Vagina (tissue), 2 donors: ENCODE measurements around the gene ZCCHC3. TPM values are rescaled to one million over a fixed set of nuclear protein-coding genes. Genes with fewer than 3 reads are reported as not detected.
A peak's percentile ranks its signal among the peaks of the same experiment; 100 is the strongest.

ENCODE experiments used
- DNase-seq, 2 donors: peaks; one replicate each; pipeline ENCODE4 v3.0.0-alpha.2; 2017; ENCODE audit errors: extremely low spot score in 2 of 2
- H3K27ac ChIP-seq: fragments of 200-600 bp; sonication (generic); one replicate; pipeline ENCODE4 v1.5.1; 2019
- H3K27me3 ChIP-seq: fragments of 200-600 bp; sonication (generic); one replicate; pipeline ENCODE4 v1.5.1; 2019
- H3K36me3 ChIP-seq, 2 donors: fragments of 200-600 bp; sonication (generic); one replicate each; pipeline ENCODE4 v1.5.1; 2017 to 2019
- H3K4me1 ChIP-seq: fragments of 200-600 bp; sonication (generic); one replicate; pipeline ENCODE4 v1.5.1; 2019
- H3K4me3 ChIP-seq, 2 donors: fragments of 200-600 bp; sonication (generic); 1 replicate in 1 of 2; 2 replicates in 1 of 2; pipeline ENCODE4 v1.5.1; 2016 to 2019
- H3K9me3 ChIP-seq: fragments of 200-600 bp; sonication (generic); one replicate; pipeline ENCODE4 v1.5.1; 2019
- CTCF ChIP-seq, 3 experiments: fragments of 450-650 bp in 2 of 3; fragments of 200-600 bp in 1 of 3; sonication (generic) in 1 of 3; IDR thresholded peaks; one replicate each; pipeline ENCODE4 v1.5.1; 2017 to 2019; ENCODE audit warnings: antibody characterized with exemption in 3 of 3, mild to moderate bottlenecking in 2 of 3, moderate library complexity in 2 of 3
- POLR2A ChIP-seq, 2 donors: fragments of 450-650 bp; IDR thresholded peaks; one replicate each; pipeline ENCODE4 v1.6.1; 2017; ENCODE audit warnings: antibody characterized with exemption in 2 of 2, mild to moderate bottlenecking in 2 of 2, moderate library complexity in 2 of 2
- POLR2AphosphoS5 ChIP-seq, 2 donors: sonication (generic); formaldehyde crosslinking; IDR thresholded peaks; one replicate each; pipeline ENCODE4 v1.9.0; 2017; ENCODE audit warnings: antibody characterized with exemption in 2 of 2, mild to moderate bottlenecking in 2 of 2, low read depth in 1 of 2; ENCODE audit not compliant: insufficient read depth in 1 of 2
- intact Hi-C: fragments of 100-400 bp; cut with DNase I; formaldehyde crosslinking; loops from one replicate; pipeline ENCODE4 v1.15.1; 2023
- total RNA-seq: library from RNA; depleted of rRNA; stranded (reverse); fragments of >200 nt; gene quantifications from one replicate; pipeline ENCODE4 v1.2.3, GENCODE V29; 2016

The ZCCHC3 gene
- total RNA-seq, 1 donor from 2014 or later, result 13.8 TPM

- intact Hi-C loops, result no loop called here
- H3K27me3 ChIP-seq, result no peaks in the 10 kb centered on the region
- H3K36me3 ChIP-seq, result no peaks in the 10 kb centered on the region
- no peak for TF ChIP-seq CTCF (IDR thresholded peaks at IDR 0.05)
- no peak for TF ChIP-seq POLR2AphosphoS5 (IDR thresholded peaks at IDR 0.05; ENCODE audit: insufficient read depth in 1 of 2, low read depth in 1 of 2)
- no peak for TF ChIP-seq POLR2A (IDR thresholded peaks at IDR 0.05)
- H3K27ac ChIP-seq, result peak overlapping the region; percentile 84
- H3K4me3 ChIP-seq, result peak overlapping the region; percentile 65 to 71
- peaks cover 18% of the 10 kb centered on the region for H3K4me1 ChIP-seq
- DNase-seq, result no peak
- H3K9me3 ChIP-seq, result no peaks in the 10 kb centered on the region
Observed at GRCh38 chr20:289693-290083, 7.7 kb upstream of the ZCCHC3 start.

GRCh38 chr20:290084-290831, 7.1 kb upstream of the ZCCHC3 start, which contains the start of gene C20orf96:
C20orf96 (minus strand) TSS chr20:290750; CDS start chr20:290610, 140 bp downstream.
- TF ChIP-seq POLR2AphosphoS5 (IDR thresholded peaks at IDR 0.05; ENCODE audit: insufficient read depth in 1 of 2, low read depth in 1 of 2) (peak in 1 of 2 donors; percentile 46), CTCF (IDR thresholded peaks at IDR 0.05) (peak in 1 of 3 experiments; percentile 48), POLR2A (IDR thresholded peaks at IDR 0.05) (no peak)
- no peaks in the 10 kb centered on the region for H3K36me3 ChIP-seq
- intact Hi-C loops, result no loop called here

GRCh38 chr20:294602-295001, 2.8 kb upstream of the ZCCHC3 start:
- Histone ChIP-seq H3K4me3 (no peak overlapping the region), H3K27ac (no peak overlapping the region), H3K27me3 (no peaks in the 10 kb centered on the region), H3K36me3 (no peaks in the 10 kb centered on the region), H3K4me1 (peaks cover 33% of the 10 kb centered on the region), H3K9me3 (no peaks in the 10 kb centered on the region)
- intact Hi-C loops, result no loop called here
- no peak for DNase-seq
- TF ChIP-seq POLR2A (IDR thresholded peaks at IDR 0.05), result no peak
- no peak for TF ChIP-seq POLR2AphosphoS5 (IDR thresholded peaks at IDR 0.05; ENCODE audit: insufficient read depth in 1 of 2, low read depth in 1 of 2)
- TF ChIP-seq CTCF (IDR thresholded peaks at IDR 0.05), result no peak

More at GRCh38 chr20:290084-290831, 7.1 kb upstream of the ZCCHC3 start, which contains the start of gene C20orf96:
- no peaks in the 10 kb centered on the region for H3K27me3 ChIP-seq
- no peaks in the 10 kb centered on the region for H3K9me3 ChIP-seq
- peak within 1 kb of the TSS; percentile 84 for H3K27ac ChIP-seq
- H3K4me3 ChIP-seq, result peak within 1 kb of the TSS; percentile 65 to 71
- no peak for DNase-seq
- peaks cover 18% of the 10 kb centered on the region for H3K4me1 ChIP-seq

GRCh38 chr20:295804-296203, 1.6 kb upstream of the ZCCHC3 start:
- H3K9me3 ChIP-seq, result no peaks in the 10 kb centered on the region
- H3K27ac ChIP-seq, result no peak overlapping the region
- H3K27me3 ChIP-seq, result no peaks in the 10 kb centered on the region
- TF ChIP-seq POLR2A (IDR thresholded peaks at IDR 0.05) (no peak), CTCF (IDR thresholded peaks at IDR 0.05) (no peak), POLR2AphosphoS5 (IDR thresholded peaks at IDR 0.05; ENCODE audit: insufficient read depth in 1 of 2, low read depth in 1 of 2) (no peak)
- intact Hi-C loops, result no loop called here
- no peak for DNase-seq
- peaks cover 38% of the 10 kb centered on the region for H3K4me1 ChIP-seq
- no peak overlapping the region for H3K4me3 ChIP-seq
- no peaks in the 10 kb centered on the region for H3K36me3 ChIP-seq
